Measurements from ENCODE around the gene PDE4B.
A peak's percentile ranks its signal among the peaks of the same experiment; 100 is the strongest.

PDE4B gene

GRCh38 chr1:66240491-66241484, 448.1 kb downstream of the PDE4B start:
- no peak for DNase-seq (ENCODE audit: low spot score)

GRCh38 chr1:66242646-66243547, 450.2 kb downstream of the PDE4B start:
- DNase-seq (ENCODE audit: low spot score): peak; percentile 86

- DNase-seq (ENCODE audit: low spot score): no peak
Measured at GRCh38 chr1:66243548-66244130, 450.9 kb downstream of the PDE4B start.

GRCh38 chr1:66244429-66244828, 451.7 kb downstream of the PDE4B start:
- no peak for DNase-seq (ENCODE audit: low spot score)

GRCh38 chr1:66245691-66246090, 453.0 kb downstream of the PDE4B start:
- no peak for DNase-seq (ENCODE audit: low spot score)

- DNase-seq (ENCODE audit: low spot score): no peak
Measured at GRCh38 chr1:66246351-66247269, 453.9 kb downstream of the PDE4B start.

GRCh38 chr1:66247415-66248208, 454.9 kb downstream of the PDE4B start:
- no peak for DNase-seq (ENCODE audit: low spot score)

GRCh38 chr1:66248257-66248656, 455.6 kb downstream of the PDE4B start:
- DNase-seq (ENCODE audit: low spot score): no peak

- DNase-seq (ENCODE audit: low spot score): no peak
Measured at GRCh38 chr1:66248746-66249145, 456.1 kb downstream of the PDE4B start.

- no peak for DNase-seq (ENCODE audit: low spot score)
Measured at GRCh38 chr1:66250075-66250474, 457.4 kb downstream of the PDE4B start.

- no peak for DNase-seq (ENCODE audit: low spot score)
Measured at GRCh38 chr1:66250478-66250877, 457.8 kb downstream of the PDE4B start.

- DNase-seq (ENCODE audit: low spot score): no peak
Measured at GRCh38 chr1:66251546-66251945, 458.9 kb downstream of the PDE4B start.

- DNase-seq (ENCODE audit: low spot score): no peak
Measured at GRCh38 chr1:66253330-66253921, 460.7 kb downstream of the PDE4B start.

- no peak for DNase-seq (ENCODE audit: low spot score)
Measured at GRCh38 chr1:66254785-66255184, 462.1 kb downstream of the PDE4B start.

- DNase-seq (ENCODE audit: low spot score): no peak
Measured at GRCh38 chr1:66256629-66257572, 464.2 kb downstream of the PDE4B start.

GRCh38 chr1:66258404-66259105, 465.9 kb downstream of the PDE4B start:
- DNase-seq (ENCODE audit: low spot score): no peak

GRCh38 chr1:66261364-66261763, 468.7 kb downstream of the PDE4B start:
- DNase-seq (ENCODE audit: low spot score): no peak
